HEK293 (cell line): ENCODE data around the gene TEF.

ENCODE experiments used
- CTCF ChIA-PET: fragments of 350-600 bp; formaldehyde crosslinking; extraction: SDS; loops from one replicate; lab custom pipeline; 2021; ENCODE audit warnings: antibody characterized with exemption; lab: Yijun Ruan, JAX
- POLR2A ChIA-PET: fragments of 300-600 bp; formaldehyde crosslinking; extraction: SDS; loops from one replicate; lab custom pipeline; 2020; ENCODE audit warnings: antibody characterized with exemption, inconsistent platforms; lab: Yijun Ruan, JAX
- H3K27ac ChIP-seq: fragments of 200-500 bp; sonication (Bioruptor generic); 2 replicates; pipeline ENCODE4 v1.5.1; 2014; ENCODE audit warnings: low read depth, low read length, control low read depth, inconsistent platforms; ENCODE audit errors: extremely low read depth
- H3K36me3 ChIP-seq, 2 experiments: fragments of 200-500 bp in 1 of 2; sonication (Bioruptor generic) in 1 of 2; 1 replicate in 1 of 2; 2 replicates in 1 of 2; pipeline ENCODE4 v1.5.1; 2014 to 2017; ENCODE audit warnings: inconsistent platforms in 2 of 2, low read length in 2 of 2; ENCODE audit not compliant: control insufficient read depth in 2 of 2, insufficient read depth in 1 of 2
- H3K4me1 ChIP-seq: fragments of 200-500 bp; sonication (Bioruptor generic); 2 replicates; pipeline ENCODE4 v1.5.1; 2014; ENCODE audit warnings: mild to moderate bottlenecking, low read length, inconsistent platforms; ENCODE audit not compliant: control insufficient read depth, insufficient read depth
- H3K4me3 ChIP-seq: 2 replicates; pipeline ENCODE4 v1.5.1; 2011; ENCODE audit warnings: low read depth, mild to moderate bottlenecking, control low read depth, low read length, moderate library complexity
- H3K9me3 ChIP-seq: fragments of 200-500 bp; sonication (Bioruptor generic); 2 replicates; pipeline ENCODE4 v1.5.1; 2014; ENCODE audit warnings: low read depth, low read length, inconsistent platforms; ENCODE audit not compliant: control insufficient read depth, insufficient read depth
- INSM2 ChIP-seq: fragments of 450-650 bp; formaldehyde crosslinking; IDR thresholded peaks from 2 replicates; pipeline ENCODE4 v1.5.1; 2016; ENCODE audit warnings: missing biosample characterization, missing genetic modification characterization
- KLF1 ChIP-seq: fragments of 450-650 bp; formaldehyde crosslinking; IDR thresholded peaks from 2 replicates; pipeline ENCODE4 v1.5.1; 2016; ENCODE audit warnings: missing biosample characterization, missing genetic modification characterization
- KLF10 ChIP-seq: fragments of 450-650 bp; IDR thresholded peaks from 2 replicates; pipeline ENCODE4 v1.5.1; 2018; ENCODE audit warnings: missing biosample characterization, mild to moderate bottlenecking, missing genetic modification characterization
- KLF9 ChIP-seq: fragments of 450-650 bp; formaldehyde crosslinking; IDR thresholded peaks from 2 replicates; pipeline ENCODE4 v1.5.1; 2016; ENCODE audit warnings: missing biosample characterization, missing genetic modification characterization, low read depth
- MYNN ChIP-seq: fragments of 450-650 bp; formaldehyde crosslinking; IDR thresholded peaks from 2 replicates; pipeline ENCODE4 v1.5.1; 2016; ENCODE audit warnings: missing biosample characterization, missing genetic modification characterization, borderline replicate concordance
- ZBTB10 ChIP-seq: fragments of 450-650 bp; formaldehyde crosslinking; IDR thresholded peaks from 2 replicates; pipeline ENCODE4 v1.5.1; 2016; ENCODE audit warnings: missing biosample characterization, missing genetic modification characterization
- ZBTB44 ChIP-seq: fragments of 450-650 bp; IDR thresholded peaks from 2 replicates; pipeline ENCODE4 v1.5.1; 2018; ENCODE audit warnings: missing biosample characterization, mild to moderate bottlenecking, missing genetic modification characterization
- ZIC2 ChIP-seq: fragments of 450-650 bp; formaldehyde crosslinking; IDR thresholded peaks from 2 replicates; pipeline ENCODE4 v1.5.1; 2016; ENCODE audit warnings: missing biosample characterization, missing genetic modification characterization
- ZNF146 ChIP-seq: fragments of 450-650 bp; formaldehyde crosslinking; IDR thresholded peaks from 2 replicates; pipeline ENCODE4 v1.5.1; 2016; ENCODE audit warnings: missing biosample characterization, missing genetic modification characterization
- ZNF423 ChIP-seq: fragments of 450-650 bp; formaldehyde crosslinking; IDR thresholded peaks from 2 replicates; pipeline ENCODE4 v1.5.1; 2016; ENCODE audit warnings: missing biosample characterization, missing genetic modification characterization
- ZNF521 ChIP-seq: fragments of 450-650 bp; formaldehyde crosslinking; IDR thresholded peaks from 2 replicates; pipeline ENCODE4 v1.5.1; 2017; ENCODE audit warnings: missing biosample characterization, mild to moderate bottlenecking, missing genetic modification characterization
- ZNF544 ChIP-seq: fragments of 450-650 bp; formaldehyde crosslinking; IDR thresholded peaks from 2 replicates; pipeline ENCODE4 v1.5.0; 2017; ENCODE audit warnings: missing biosample characterization, missing genetic modification characterization
- ZNF549 ChIP-seq: fragments of 450-650 bp; IDR thresholded peaks from 2 replicates; pipeline ENCODE4 v1.5.1; 2018; ENCODE audit warnings: missing biosample characterization, missing genetic modification characterization, mild to moderate bottlenecking, inconsistent platforms, moderate library complexity
- ZNF664 ChIP-seq: fragments of 450-650 bp; formaldehyde crosslinking; IDR thresholded peaks from 2 replicates; pipeline ENCODE4 v1.5.1; 2016; ENCODE audit warnings: missing biosample characterization, missing genetic modification characterization
- ZNF704 ChIP-seq: fragments of 450-650 bp; formaldehyde crosslinking; IDR thresholded peaks from 2 replicates; pipeline ENCODE4 v1.5.1; 2016; ENCODE audit warnings: missing biosample characterization, missing genetic modification characterization
- ZNF776 ChIP-seq: fragments of 450-650 bp; formaldehyde crosslinking; IDR thresholded peaks from 2 replicates; pipeline ENCODE4 v1.5.0; 2017; ENCODE audit warnings: missing biosample characterization, missing genetic modification characterization, borderline replicate concordance
- ZNF785 ChIP-seq: fragments of 450-650 bp; formaldehyde crosslinking; IDR thresholded peaks from 2 replicates; pipeline ENCODE4 v1.5.1; 2016; ENCODE audit warnings: missing biosample characterization, missing genetic modification characterization
- ZSCAN18 ChIP-seq: fragments of 450-650 bp; formaldehyde crosslinking; IDR thresholded peaks from 2 replicates; pipeline ENCODE4 v1.5.1; 2016; ENCODE audit warnings: missing biosample characterization, missing genetic modification characterization

TEF gene

GRCh38 chr22:41395531-41396240 is 13.9 kb downstream of the TEF start:
- ChIA-PET POLR2A (no interaction called here), CTCF (interaction anchor here (0.9 kb wide), 1 partner anchor 132 kb away, joined by 4 read pairs; no protein-coding TSS in a partner anchor)
- Histone ChIP-seq H3K4me3 (no peak overlapping the region), H3K27ac (no peak overlapping the region), H3K4me1 (no peaks in the 10 kb centered on the region), H3K9me3 (no peaks in the 10 kb centered on the region), H3K36me3 (peaks cover 5 to 42% of the 10 kb centered on the region in 2 experiments; a peak in 2 of 3 replicates)
- TF ChIP-seq ZNF776 (tag by site-specific recombination) = no peak
- TF ChIP-seq ZIC2 (tag by site-specific recombination) = no peak
- no peak for TF ChIP-seq ZBTB44 (tag by site-specific recombination)
- no peak for TF ChIP-seq KLF9 (tag by site-specific recombination)
- no peak for TF ChIP-seq ZNF664
- no peak for TF ChIP-seq ZNF146 (tag by site-specific recombination)

- Histone ChIP-seq H3K4me3 (no peak overlapping the region), H3K27ac (no peak overlapping the region), H3K36me3 (peaks cover 0 to 38% of the 10 kb centered on the region in 2 experiments; a peak in 2 of 3 replicates), H3K9me3 (no peaks in the 10 kb centered on the region)
- POLR2A ChIA-PET = interaction anchor here (1.0 kb wide), 2 partner anchors 10 to 11 kb away, joined by 3 to 4 read pairs; no protein-coding TSS in a partner anchor
- CTCF ChIA-PET = interaction anchor here (0.8 to 11.6 kb wide), 4 partner anchors 120 to 138 kb away, joined by 3 to 301 read pairs (median 5); no protein-coding TSS in a partner anchor
- TF ChIP-seq KLF1 (tag by site-specific recombination) (peak; percentile 45; the same call in 1 of the 2 replicates), ZNF704 (tag by site-specific recombination) (no peak), ZNF549 (no peak), ZSCAN18 (no peak), ZNF544 (tag by site-specific recombination) (no peak), KLF10 (no peak)
- TF ChIP-seq, all 188 proteins: peak for 1
- no peaks in the 10 kb centered on the region for H3K4me1 ChIP-seq
These were observed 15.5 kb downstream of the TEF start for GRCh38 chr22:41397143-41397811.

GRCh38 chr22:41398921-41399320 is 17.2 kb downstream of the TEF start:
- ChIA-PET POLR2A (interaction anchor here (0.5 to 7.6 kb wide), 3 partner anchors 48 to 228 kb away, joined by 3 to 70 read pairs (median 3); partner anchors contain the start of genes ACO2, PHF5A and TOB2), CTCF (interaction anchor here (0.6 to 11.6 kb wide), 4 partner anchors 118 to 190 kb away, joined by 3 to 301 read pairs (median 48); no protein-coding TSS in a partner anchor)
- Histone ChIP-seq H3K9me3 (no peaks in the 10 kb centered on the region), H3K4me1 (no peaks in the 10 kb centered on the region), H3K27ac (peak overlapping the region; percentile 5; the same call in 1 of the 2 replicates), H3K4me3 (no peak overlapping the region), H3K36me3 (peaks cover 0 to 38% of the 10 kb centered on the region in 2 experiments; a peak in 2 of 3 replicates)
- TF ChIP-seq ZSCAN18 (no peak), ZBTB10 (tag by site-specific recombination) (no peak), ZNF521 (tag by site-specific recombination) (no peak), ZNF423 (no peak), ZNF785 (tag by site-specific recombination) (no peak), MYNN (tag by site-specific recombination) (no peak), ZNF664 (no peak), KLF1 (tag by site-specific recombination) (no peak), INSM2 (tag by site-specific recombination) (no peak)
